K562 (cell line): ENCODE measurements around the gene KCNE2. TPM values are rescaled to one million over a fixed set of nuclear protein-coding genes. Genes with fewer than 3 reads are reported as not detected.

Experiments
- ATAC-seq: fragments of 200-7000 bp; cut with Tn5 transposase; 3 replicates; pipeline ENCODE4 v1.9.1; 2020; ENCODE audit warnings: moderate library complexity
- BruUV-seq: library from RNA; stranded (reverse); fragments of 400-500 nt; replicated peaks from 2 replicates; lab custom pipeline; 2021; lab: Mats Ljungman, UMichigan
- CTCF ChIA-PET: fragments of 300-600 bp; formaldehyde crosslinking; extraction: SDS; loops from one replicate; lab custom pipeline; 2021; ENCODE audit warnings: low intra/inter-chr PET ratio; lab: Yijun Ruan, JAX
- POLR2A ChIA-PET: fragments of 300-600, 350-650 bp; sonication (Branson Sonifier 250); formaldehyde crosslinking; extraction: SDS; loops from one replicate; lab custom pipeline; 2021; ENCODE audit warnings: antibody characterized with exemption, inconsistent platforms; lab: Yijun Ruan, JAX
- DNase-seq, 4 experiments: peaks; one replicate each; pipeline versions ENCODE4 v3.0.0 to v3.0.0-alpha.2; 2011 to 2018; ENCODE audit warnings: low spot score in 3 of 4, mixed read lengths in 3 of 4; ENCODE audit errors: extremely low read depth in 1 of 4
- FAIRE-seq: peaks from 2 replicates; lab custom pipeline; 2011; peaks lifted over from hg19 to GRCh38; lab: Jason Lieb, UNC
- H2AFZ ChIP-seq: 2 replicates; pipeline ENCODE4 v1.6.0; 2011; ENCODE audit warnings: low read depth, low read length, control low read depth, inconsistent platforms
- H3K27ac ChIP-seq: fragments of 200-600 bp; 3 replicates; pipeline ENCODE4 v1.8.0; 2011; ENCODE audit warnings: low read depth, mild to moderate bottlenecking, control low read depth, inconsistent platforms, low read length, moderate library complexity, mixed read lengths; ENCODE audit errors: extremely low read depth
- H3K27me3 ChIP-seq, 2 experiments: fragments of 300-600 bp in 1 of 2; 2 replicates in 1 of 2; 3 replicates in 1 of 2; pipeline versions ENCODE4 v1.6.0 to v1.8.0; 2011; ENCODE audit warnings: inconsistent platforms in 2 of 2, low read length in 2 of 2, mild to moderate bottlenecking in 1 of 2, mixed read lengths in 1 of 2, moderate library complexity in 1 of 2; ENCODE audit not compliant: control insufficient read depth in 2 of 2, insufficient read depth in 2 of 2
- H3K36me3 ChIP-seq: fragments of 300-600 bp; 3 replicates; pipeline ENCODE4 v1.8.0; 2011; ENCODE audit warnings: mild to moderate bottlenecking, low read length, inconsistent platforms; ENCODE audit not compliant: control insufficient read depth, insufficient read depth
- H3K4me1 ChIP-seq, 2 experiments: fragments of 200-600 bp in 1 of 2; replicated peaks in 1 of 2; 2 replicates in 1 of 2; 3 replicates in 1 of 2; pipeline versions ENCODE4 v1.5.1 to v1.8.0; 2011; ENCODE audit warnings: inconsistent platforms in 2 of 2, low read length in 2 of 2, mild to moderate bottlenecking in 1 of 2, mixed read lengths in 1 of 2, moderate library complexity in 1 of 2; ENCODE audit not compliant: control insufficient read depth in 2 of 2, insufficient read depth in 2 of 2
- H3K4me2 ChIP-seq: 2 replicates; pipeline ENCODE4 v1.6.1; 2011; ENCODE audit warnings: low read length, control low read depth, inconsistent platforms, mixed read lengths; ENCODE audit not compliant: insufficient read depth
- H3K4me3 ChIP-seq: fragments of 200-600 bp; sonication (generic), shearing (Covaris generic); 2 replicates; pipeline ENCODE4 v1.5.1; 2016; ENCODE audit warnings: control low read depth, inconsistent platforms
- H3K79me2 ChIP-seq: fragments of 200-600 bp; 3 replicates; pipeline ENCODE4 v1.8.0; 2011; ENCODE audit warnings: low read length, inconsistent platforms; ENCODE audit not compliant: control insufficient read depth, insufficient read depth
- H3K9ac ChIP-seq, 2 experiments: 2 replicates each; pipeline versions ENCODE4 v1.6.0 to v1.6.1; 2011; ENCODE audit warnings: low read depth in 2 of 2, low read length in 2 of 2, control low read depth in 1 of 2, inconsistent platforms in 1 of 2, mild to moderate bottlenecking in 1 of 2, mixed read lengths in 1 of 2; ENCODE audit not compliant: insufficient read depth in 1 of 2
- H3K9me1 ChIP-seq: one replicate; pipeline ENCODE4 v1.6.0; 2011; ENCODE audit warnings: inconsistent platforms, mild to moderate bottlenecking, low read length, moderate library complexity; ENCODE audit not compliant: control insufficient read depth, insufficient read depth
- H3K9me3 ChIP-seq: replicated peaks from 2 replicates; pipeline ENCODE4 v1.5.1; 2011; ENCODE audit warnings: low read depth, low read length, inconsistent platforms; ENCODE audit not compliant: control insufficient read depth, insufficient read depth
- H4K20me1 ChIP-seq: replicated peaks from 2 replicates; pipeline ENCODE4 v1.6.1; 2011; ENCODE audit warnings: low read length, inconsistent platforms, mixed read lengths; ENCODE audit not compliant: control insufficient read depth, insufficient read depth
- GATAD2B ChIP-seq: fragments of 450-650 bp; IDR thresholded peaks from 2 replicates; pipeline ENCODE4 v1.6.1; 2017; ENCODE audit warnings: mild to moderate bottlenecking, borderline replicate concordance
- ZBTB1 ChIP-seq: sonication (generic); formaldehyde crosslinking; IDR thresholded peaks from 2 replicates; pipeline ENCODE4 v1.8.1; 2023; ENCODE audit warnings: missing genetic modification reagents, low read depth, mild to moderate bottlenecking, borderline replicate concordance
- ZNF239 ChIP-seq: fragments of 250-450 bp; sonication (Bioruptor Pico); IDR thresholded peaks from 2 replicates; pipeline ENCODE4 v1.4.0; 2020; ENCODE audit warnings: mild to moderate bottlenecking
- WGBS: fragments of 100-300 bp; shearing (Covaris generic); methylation state at CpG from one replicate; pipeline ENCODE4 v1.1.6; 2016; ENCODE audit warnings: low coverage, mixed read lengths; ENCODE audit not compliant: insufficient coverage; ENCODE audit errors: missing lambda C conversion rate; 5-methylcytosine and 5-hydroxymethylcytosine counted together
- in situ Hi-C: fragments of 300-500 bp; cut with MboI; formaldehyde crosslinking; loops from 4 replicates; pipeline ENCODE4 v1.15.0; 2018; ENCODE audit warnings: inconsistent platforms, mixed read lengths
- intact Hi-C: fragments of 100-400 bp; cut with micrococcal nuclease; formaldehyde crosslinking; loops from 2 replicates; pipeline ENCODE4 v1.14.2; 2022
- polyA plus RNA-seq, 8 experiments: library from polyadenylated mRNA; depleted of rRNA in 4 of 8; stranded (reverse) in 5 of 8; unstranded in 3 of 8; fragments of >200 nt; fragmentation: Nextera tagmentation in 2 of 8; fragmentation: Illumina TruSeq in 1 of 8; extraction: Ambion mirVana in 2 of 8; extraction: Trizol in 1 of 8; gene quantifications; 2 replicates each; pipeline versions ENCODE4 v1.2.1 to v1.2.3, GENCODE V29; 2011 to 2014; ENCODE audit warnings: inconsistent platforms in 1 of 8, missing spikeins in 1 of 8
- total RNA-seq, 7 experiments: library from RNA; depleted of rRNA in 6 of 7; stranded (reverse); fragments of >200 nt in 6 of 7; fragmentation: Illumina TruSeq in 2 of 7; extraction: Trizol in 2 of 7; gene quantifications; 2 replicates each; pipeline versions ENCODE4 v1.2.1 to v1.2.3, GENCODE V29; 2011 to 2021; ENCODE audit warnings: low replicate concordance in 1 of 7
- TF ChIP-seq, protein P1 (sequence below): fragments of 250-450 bp; sonication (Bioruptor Pico); IDR thresholded peaks from 2 replicates; pipeline ENCODE4 v1.4.0; 2020; ENCODE audit warnings: mild to moderate bottlenecking, moderate library complexity
- TF ChIP-seq, protein P2 (sequence below): fragments of 450-650 bp; formaldehyde crosslinking; IDR thresholded peaks from 2 replicates; pipeline ENCODE4 v1.4.0; 2020; ENCODE audit warnings: mild to moderate bottlenecking, mixed read lengths

Gene KCNE2
- total and polyA plus RNA-seq, 9 of the 15 experiments (the other 6 are each of a cell fraction or from before 2014, with no cell fraction given), result not detected

DNA sequence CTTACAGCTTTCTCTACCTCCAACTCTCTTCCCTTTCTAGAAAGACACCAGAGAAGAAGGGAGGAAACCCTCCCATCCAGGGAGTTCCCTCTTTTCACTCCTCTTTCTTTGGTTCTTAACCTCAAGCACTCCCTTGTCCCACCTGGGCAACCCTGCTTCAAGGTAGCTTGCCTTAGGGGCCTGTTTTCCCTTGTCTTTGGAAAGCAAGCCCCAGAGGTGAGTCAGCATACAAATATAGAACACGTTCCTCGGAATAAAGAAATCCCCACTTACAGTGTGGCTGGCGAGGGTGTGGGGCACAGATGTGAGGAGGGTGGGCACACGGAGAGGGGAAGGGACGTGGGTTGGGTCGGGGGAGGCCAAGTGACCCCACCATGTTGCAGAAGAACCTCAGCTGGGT, 26.1 kb upstream of the KCNE2 start (continued):
- TF ChIP-seq GATAD2B, result no peak

DNA sequence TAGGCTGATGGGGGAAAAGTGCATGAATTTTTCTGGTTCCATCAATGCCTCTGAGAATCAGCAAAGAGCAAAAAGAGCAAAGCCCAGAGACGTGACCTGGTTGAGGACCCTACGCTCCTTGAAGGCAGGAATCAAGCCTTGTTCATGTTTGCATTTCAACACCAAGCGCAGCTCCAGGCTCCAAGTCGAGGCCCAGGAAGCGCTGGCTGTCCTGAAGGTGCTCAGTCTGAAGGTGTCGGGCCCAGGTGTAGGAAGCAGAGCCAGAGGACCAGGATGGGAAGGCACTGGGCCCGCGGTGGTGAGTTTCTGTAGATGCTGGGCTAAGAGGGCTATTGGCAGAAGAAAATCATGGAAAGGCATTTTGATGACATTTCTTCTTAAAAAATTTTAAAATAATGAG, 25.6 kb upstream of the KCNE2 start:
- H2AFZ ChIP-seq, result no peak overlapping the region
- ChIA-PET CTCF (no interaction called here), POLR2A (interaction anchor here (0.9 kb wide), 1 partner anchor 10 kb away, joined by 4 read pairs; no protein-coding TSS in a partner anchor)
- FAIRE-seq (no peak), ATAC-seq (no peak), DNase-seq (no peak)
- no peak overlapping the region for H3K9ac ChIP-seq
- intact Hi-C loops (no loop called here), in situ Hi-C loops (no loop called here)
- H4K20me1 ChIP-seq, result no peaks in the 10 kb centered on the region
- H3K27ac ChIP-seq, result no peak overlapping the region
- H3K4me3 ChIP-seq, result no peak overlapping the region
- no peaks in the 10 kb centered on the region for H3K9me3 ChIP-seq
- no peak overlapping the region for H3K4me2 ChIP-seq
- H3K36me3 ChIP-seq, result no peaks in the 10 kb centered on the region
- no TSS peak for BruUV-seq
- H3K9me1 ChIP-seq, result no peaks in the 10 kb centered on the region
- no peaks in the 10 kb centered on the region for H3K4me1 ChIP-seq
- peaks cover 48 to 66% of the 10 kb centered on the region in 2 experiments for H3K27me3 ChIP-seq
- WGBS, result 7% methylated on average over 8 of the region's 8 CpGs
- H3K79me2 ChIP-seq, result no peaks in the 10 kb centered on the region
- TF ChIP-seq, protein P1, sequence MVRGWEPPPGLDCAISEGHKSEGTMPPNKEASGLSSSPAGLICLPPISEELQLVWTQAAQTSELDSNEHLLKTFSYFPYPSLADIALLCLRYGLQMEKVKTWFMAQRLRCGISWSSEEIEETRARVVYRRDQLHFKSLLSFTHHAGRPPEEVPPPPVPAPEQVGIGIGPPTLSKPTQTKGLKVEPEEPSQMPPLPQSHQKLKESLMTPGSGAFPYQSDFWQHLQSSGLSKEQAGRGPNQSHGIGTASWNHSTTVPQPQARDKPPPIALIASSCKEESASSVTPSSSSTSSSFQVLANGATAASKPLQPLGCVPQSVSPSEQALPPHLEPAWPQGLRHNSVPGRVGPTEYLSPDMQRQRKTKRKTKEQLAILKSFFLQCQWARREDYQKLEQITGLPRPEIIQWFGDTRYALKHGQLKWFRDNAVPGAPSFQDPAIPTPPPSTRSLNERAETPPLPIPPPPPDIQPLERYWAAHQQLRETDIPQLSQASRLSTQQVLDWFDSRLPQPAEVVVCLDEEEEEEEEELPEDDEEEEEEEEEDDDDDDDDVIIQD, result no peak
- TF ChIP-seq, protein P2, sequence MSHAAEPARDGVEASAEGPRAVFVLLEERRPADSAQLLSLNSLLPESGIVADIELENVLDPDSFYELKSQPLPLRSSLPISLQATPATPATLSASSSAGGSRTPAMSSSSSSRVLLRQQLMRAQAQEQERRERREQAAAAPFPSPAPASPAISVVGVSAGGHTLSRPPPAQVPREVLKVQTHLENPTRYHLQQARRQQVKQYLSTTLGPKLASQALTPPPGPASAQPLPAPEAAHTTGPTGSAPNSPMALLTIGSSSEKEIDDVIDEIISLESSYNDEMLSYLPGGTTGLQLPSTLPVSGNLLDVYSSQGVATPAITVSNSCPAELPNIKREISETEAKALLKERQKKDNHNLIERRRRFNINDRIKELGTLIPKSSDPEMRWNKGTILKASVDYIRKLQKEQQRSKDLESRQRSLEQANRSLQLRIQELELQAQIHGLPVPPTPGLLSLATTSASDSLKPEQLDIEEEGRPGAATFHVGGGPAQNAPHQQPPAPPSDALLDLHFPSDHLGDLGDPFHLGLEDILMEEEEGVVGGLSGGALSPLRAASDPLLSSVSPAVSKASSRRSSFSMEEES, result no peak
- TF ChIP-seq ZNF239 (CRISPR knock-in tag), result no peak
- no peak for TF ChIP-seq ZBTB1 (CRISPR knock-in tag)
